Measurements from ENCODE around the gene SPEN.
A peak's percentile ranks its signal among the peaks of the same experiment; 100 is the strongest.
"Not testable (repeated sequence)": the region's sequence is repeated elsewhere in the genome, so short reads cannot be mapped to it uniquely, and the experiment has no call there.

The SPEN gene

DNA sequence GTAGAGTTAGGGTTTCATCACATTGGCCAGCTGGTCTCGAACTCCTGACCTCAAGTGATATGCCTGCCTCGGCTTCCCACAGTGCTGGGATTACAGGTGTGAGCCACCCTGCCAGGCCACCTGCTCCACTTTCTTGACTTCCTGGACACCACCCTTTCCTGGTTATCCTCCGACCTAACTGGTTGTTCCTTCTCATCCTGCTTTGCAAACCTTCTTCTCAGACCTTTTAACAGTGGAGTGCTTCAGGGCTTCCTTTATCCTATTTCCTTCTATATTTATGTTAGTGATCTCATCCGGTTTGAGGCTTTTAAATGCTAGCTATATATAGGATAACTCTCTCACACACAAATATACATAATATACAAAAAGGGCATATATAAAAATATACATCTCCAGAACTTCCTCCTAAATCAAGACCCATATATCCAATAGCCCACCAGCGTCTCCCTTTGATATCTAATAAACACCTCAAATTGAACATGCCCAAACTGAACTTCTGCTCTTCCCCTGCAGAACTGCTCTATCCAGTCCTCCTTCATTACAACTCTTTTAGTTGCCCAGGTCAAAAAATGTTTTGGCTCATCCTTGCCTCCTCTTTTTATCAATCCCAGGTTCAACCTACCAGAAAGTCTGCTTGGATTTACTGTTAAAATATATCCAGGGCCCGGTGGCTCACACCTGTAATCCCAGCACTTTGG is 20.5 kb upstream of the SPEN start:
- Mint-ChIP-seq H3K27ac (no peak overlapping the region), H3K4me1 (ENCODE audit: low read depth) (peaks cover 16% of the 10 kb centered on the region), H3K36me3 (ENCODE audit: low read depth) (peaks cover 4% of the 10 kb centered on the region), H3K27me3 (ENCODE audit: low read depth) (no peaks in the 10 kb centered on the region), H3K9me3 (no peaks in the 10 kb centered on the region), H3K4me3 (no peak overlapping the region)
- no peak for DNase-seq (ENCODE audit: low spot score)

DNA sequence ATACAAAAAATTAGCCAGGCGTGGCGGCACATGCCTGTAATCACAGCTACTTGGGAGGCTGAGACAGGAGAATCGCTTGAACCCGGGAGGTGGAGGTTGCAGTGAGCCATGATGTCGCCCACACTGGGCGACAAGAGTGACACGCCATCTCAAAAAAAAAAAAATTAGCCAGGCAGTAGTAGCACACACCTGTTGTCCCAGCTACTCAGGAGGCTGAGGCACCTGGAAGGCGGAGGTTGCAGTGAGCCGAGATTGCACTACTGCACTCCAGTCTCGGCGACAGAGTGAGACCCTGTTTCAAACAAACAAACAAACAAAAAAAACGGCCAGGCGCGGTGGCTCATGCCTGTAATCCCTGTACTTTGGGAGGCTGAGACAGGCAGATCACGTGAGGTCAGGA is 19.9 kb upstream of the SPEN start:
- H3K4me3 Mint-ChIP-seq, H3K9me3 Mint-ChIP-seq, H3K27ac Mint-ChIP-seq: not testable (repeated sequence)

DNA sequence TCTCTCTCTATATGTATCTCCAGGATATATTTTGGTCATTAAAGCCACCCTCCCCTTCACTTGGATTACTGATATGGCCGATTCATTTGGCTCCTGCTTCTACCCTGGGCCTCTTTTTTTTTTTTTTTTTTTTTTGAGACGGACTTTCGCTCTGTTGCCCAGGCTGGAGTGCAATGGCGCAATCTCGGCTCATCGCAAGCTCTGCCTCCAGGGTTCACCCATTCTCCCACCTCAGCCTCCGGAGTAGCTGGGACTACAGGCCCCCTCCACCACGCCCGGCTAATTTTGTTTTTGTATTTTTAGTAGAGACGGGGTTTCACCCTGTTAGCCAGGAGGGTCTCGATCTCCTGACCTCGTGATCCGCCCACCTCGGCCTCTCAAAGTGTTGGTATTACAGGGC is 18.6 kb upstream of the SPEN start:
- H3K4me3 Mint-ChIP-seq; H3K27me3 Mint-ChIP-seq (ENCODE audit: low read depth); H3K27ac Mint-ChIP-seq; H3K9me3 Mint-ChIP-seq; DNase-seq (ENCODE audit: low spot score); H3K36me3 Mint-ChIP-seq (ENCODE audit: low read depth): not testable (repeated sequence)
- H3K4me1 Mint-ChIP-seq (ENCODE audit: low read depth) = peaks cover 20% of the 10 kb centered on the region

More for the DNA sequence above, 19.9 kb upstream of the SPEN start:
- H3K27me3 Mint-ChIP-seq (ENCODE audit: low read depth); H3K36me3 Mint-ChIP-seq (ENCODE audit: low read depth); DNase-seq (ENCODE audit: low spot score): not testable (repeated sequence)
- H3K4me1 Mint-ChIP-seq (ENCODE audit: low read depth) = peaks cover 16% of the 10 kb centered on the region

DNA sequence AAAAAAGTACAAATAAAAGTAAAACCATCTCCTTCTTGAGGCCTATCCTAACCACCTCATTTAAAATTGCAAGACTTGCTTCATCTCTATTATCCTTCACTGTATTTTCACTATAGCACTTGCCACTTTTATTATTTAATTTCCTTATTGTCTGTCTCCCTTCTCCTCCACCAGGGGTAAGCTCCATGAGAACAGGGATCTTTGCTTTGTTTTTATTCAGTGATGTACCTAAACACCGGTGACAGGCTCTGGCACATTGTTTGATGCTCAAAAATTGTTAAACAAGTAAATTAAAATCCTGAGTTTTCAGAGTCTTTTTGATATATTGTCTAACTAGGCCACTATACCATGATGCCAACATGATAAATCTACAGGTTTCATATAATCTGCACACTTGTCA is 17.2 kb upstream of the SPEN start:
- Mint-ChIP-seq H3K27me3 (ENCODE audit: low read depth) (no peaks in the 10 kb centered on the region), H3K36me3 (ENCODE audit: low read depth) (peaks cover 13% of the 10 kb centered on the region), H3K27ac (peak overlapping the region; percentile 3), H3K4me1 (ENCODE audit: low read depth) (peaks cover 20% of the 10 kb centered on the region), H3K9me3 (no peaks in the 10 kb centered on the region), H3K4me3 (no peak overlapping the region)
- DNase-seq (ENCODE audit: low spot score) = no peak

DNA sequence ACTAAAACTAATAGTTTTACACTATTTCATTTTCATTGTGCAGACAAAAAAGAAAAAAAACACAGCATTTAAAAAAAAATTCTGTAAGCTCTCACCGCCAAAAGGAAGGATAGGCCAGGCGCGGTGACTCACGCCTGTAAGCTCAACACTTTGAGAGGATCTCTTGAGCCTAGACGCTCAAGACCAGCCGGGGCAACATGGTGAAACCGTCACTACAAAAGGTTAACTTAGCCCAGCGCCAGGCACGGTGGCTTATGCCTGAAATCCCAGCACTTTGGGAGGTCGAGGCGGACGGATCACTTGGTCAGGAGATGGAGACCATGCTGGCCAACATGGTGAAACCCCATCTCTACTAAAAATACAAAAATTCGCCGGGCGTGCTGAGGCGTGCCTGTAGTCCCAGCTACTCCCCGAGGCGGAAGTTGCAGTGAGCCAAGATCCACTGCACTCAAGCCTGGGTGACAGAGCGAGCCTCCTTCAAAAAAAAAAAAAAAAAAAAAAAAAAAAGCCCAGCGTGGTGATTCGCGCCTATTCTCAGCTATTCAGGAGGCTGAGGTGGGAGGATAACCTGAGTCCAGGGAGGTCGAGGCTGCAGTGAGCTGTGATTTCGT is 14.3 kb upstream of the SPEN start:
- H3K36me3 Mint-ChIP-seq (ENCODE audit: low read depth) = peaks cover 18% of the 10 kb centered on the region
- H3K9me3 Mint-ChIP-seq = no peaks in the 10 kb centered on the region
- peak overlapping the region; percentile 96 for H3K4me3 Mint-ChIP-seq
- peak; percentile 49 for DNase-seq (ENCODE audit: low spot score)
- peak overlapping the region; percentile 98 for H3K27ac Mint-ChIP-seq
- peaks cover 2% of the 10 kb centered on the region for H3K27me3 Mint-ChIP-seq (ENCODE audit: low read depth)
- H3K4me1 Mint-ChIP-seq (ENCODE audit: low read depth) = peaks cover 32% of the 10 kb centered on the region

DNA sequence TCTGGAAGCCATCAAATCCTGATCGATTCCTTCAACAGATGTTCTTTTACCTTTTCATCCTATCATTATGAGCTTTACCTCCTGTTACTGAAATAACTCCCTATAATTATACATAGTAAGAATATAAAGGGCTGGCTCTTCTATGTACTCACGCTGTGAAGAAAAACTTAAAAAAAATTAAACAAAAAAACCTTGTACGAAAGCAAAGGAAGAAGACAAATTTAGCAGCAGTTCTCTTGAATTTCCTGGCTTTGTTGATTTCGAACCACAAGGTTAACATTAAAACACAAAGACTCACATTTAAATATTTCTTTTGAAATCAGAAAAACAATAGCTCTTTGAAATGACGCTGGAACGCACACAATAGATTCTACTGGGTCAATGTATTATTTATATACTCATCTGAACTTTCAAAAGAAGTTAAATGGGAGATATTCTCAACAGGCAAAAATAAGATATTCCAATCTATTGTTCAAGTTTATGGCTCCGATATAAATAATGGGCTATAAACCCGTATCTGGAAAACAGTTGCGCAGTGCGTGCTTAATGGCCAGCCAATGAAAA is 13.6 kb upstream of the SPEN start:
- DNase-seq (ENCODE audit: low spot score) = no peak
- peak overlapping the region; percentile 98 for H3K27ac Mint-ChIP-seq
- peaks cover 18% of the 10 kb centered on the region for H3K36me3 Mint-ChIP-seq (ENCODE audit: low read depth)
- H3K27me3 Mint-ChIP-seq (ENCODE audit: low read depth) = peaks cover 2% of the 10 kb centered on the region
- H3K4me1 Mint-ChIP-seq (ENCODE audit: low read depth) = peaks cover 32% of the 10 kb centered on the region
- peak overlapping the region; percentile 96 for H3K4me3 Mint-ChIP-seq
- no peaks in the 10 kb centered on the region for H3K9me3 Mint-ChIP-seq

DNA sequence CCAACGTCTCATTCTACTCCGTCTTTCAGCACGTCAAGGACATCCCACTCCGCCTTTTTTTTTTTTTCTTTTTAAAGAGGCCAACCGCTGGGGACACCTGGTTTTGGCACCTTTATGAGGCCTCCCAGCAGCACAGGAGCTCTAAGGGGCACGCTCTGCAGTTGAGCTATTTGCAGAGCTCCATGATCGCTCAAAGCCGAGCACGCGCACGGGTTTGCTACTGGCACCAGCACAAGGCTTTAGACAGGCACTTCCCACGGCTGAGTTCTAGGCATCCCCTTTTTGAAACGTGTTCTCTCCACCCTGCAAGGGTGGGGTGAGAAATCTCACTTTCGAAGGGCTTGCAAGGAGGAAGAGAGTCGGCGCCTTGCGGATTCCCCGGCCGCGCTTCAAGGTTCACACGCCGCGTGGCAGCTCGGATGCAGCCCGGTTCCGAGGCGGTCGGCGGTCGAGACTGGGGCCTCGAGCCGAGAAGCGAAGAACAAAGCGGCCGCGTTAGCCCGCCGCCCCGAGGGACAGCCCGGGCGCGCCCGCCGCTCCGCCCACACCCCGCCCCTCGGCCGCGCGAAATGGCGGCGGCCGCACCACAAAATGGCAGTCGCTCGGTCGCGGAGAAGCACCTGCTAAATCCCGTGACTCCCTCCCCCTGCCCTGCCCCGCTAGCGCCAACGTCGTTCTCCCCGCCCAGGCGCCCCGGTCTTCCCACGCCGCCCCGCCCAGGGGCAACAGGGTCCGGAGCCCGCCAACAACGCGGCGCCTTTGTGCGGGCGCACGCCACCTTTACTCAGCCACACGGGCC is 12.9 kb upstream of the SPEN start:
- H3K4me1 Mint-ChIP-seq (ENCODE audit: low read depth) = peaks cover 31% of the 10 kb centered on the region
- peaks cover 2% of the 10 kb centered on the region for H3K27me3 Mint-ChIP-seq (ENCODE audit: low read depth)
- H3K4me3 Mint-ChIP-seq = peak overlapping the region; percentile 96
- DNase-seq (ENCODE audit: low spot score) = peak; percentile 90
- H3K27ac Mint-ChIP-seq = peak overlapping the region; percentile 98
- no peaks in the 10 kb centered on the region for H3K9me3 Mint-ChIP-seq
- peaks cover 18% of the 10 kb centered on the region for H3K36me3 Mint-ChIP-seq (ENCODE audit: low read depth)

DNA sequence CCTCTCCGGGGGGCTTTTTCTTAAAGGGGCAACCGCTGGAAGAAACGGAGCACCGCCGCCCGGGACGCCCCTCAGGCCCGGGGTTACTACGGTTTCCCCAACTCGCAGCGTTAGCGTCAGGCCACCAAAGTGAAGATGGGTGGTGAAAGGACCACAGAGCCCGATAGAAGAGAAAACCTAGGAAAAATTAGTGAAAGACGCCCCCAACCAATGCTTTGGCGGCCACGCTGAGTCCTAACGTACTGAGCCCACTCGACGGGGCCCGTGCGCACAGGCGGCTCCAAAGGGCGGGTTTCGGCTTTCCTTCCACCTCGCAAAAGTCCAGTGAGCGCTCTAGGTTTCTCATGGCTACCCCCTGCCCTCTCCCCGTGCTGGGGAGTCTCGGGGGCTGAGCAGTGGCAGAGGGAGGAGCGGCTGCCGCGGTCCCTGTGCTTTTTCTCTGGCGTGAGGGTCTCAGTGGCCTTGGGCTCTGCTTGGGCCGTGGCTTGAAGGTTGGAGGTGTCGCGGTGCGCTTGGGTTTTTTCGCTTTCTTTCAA is 12.2 kb upstream of the SPEN start:
- no peak for DNase-seq (ENCODE audit: low spot score)
- H3K4me3 Mint-ChIP-seq = peak overlapping the region; percentile 96
- peaks cover 18% of the 10 kb centered on the region for H3K36me3 Mint-ChIP-seq (ENCODE audit: low read depth)
- H3K27me3 Mint-ChIP-seq (ENCODE audit: low read depth) = peaks cover 2% of the 10 kb centered on the region
- peak overlapping the region; percentile 98 for H3K27ac Mint-ChIP-seq
- peaks cover 24% of the 10 kb centered on the region for H3K4me1 Mint-ChIP-seq (ENCODE audit: low read depth)
- H3K9me3 Mint-ChIP-seq = no peaks in the 10 kb centered on the region

DNA sequence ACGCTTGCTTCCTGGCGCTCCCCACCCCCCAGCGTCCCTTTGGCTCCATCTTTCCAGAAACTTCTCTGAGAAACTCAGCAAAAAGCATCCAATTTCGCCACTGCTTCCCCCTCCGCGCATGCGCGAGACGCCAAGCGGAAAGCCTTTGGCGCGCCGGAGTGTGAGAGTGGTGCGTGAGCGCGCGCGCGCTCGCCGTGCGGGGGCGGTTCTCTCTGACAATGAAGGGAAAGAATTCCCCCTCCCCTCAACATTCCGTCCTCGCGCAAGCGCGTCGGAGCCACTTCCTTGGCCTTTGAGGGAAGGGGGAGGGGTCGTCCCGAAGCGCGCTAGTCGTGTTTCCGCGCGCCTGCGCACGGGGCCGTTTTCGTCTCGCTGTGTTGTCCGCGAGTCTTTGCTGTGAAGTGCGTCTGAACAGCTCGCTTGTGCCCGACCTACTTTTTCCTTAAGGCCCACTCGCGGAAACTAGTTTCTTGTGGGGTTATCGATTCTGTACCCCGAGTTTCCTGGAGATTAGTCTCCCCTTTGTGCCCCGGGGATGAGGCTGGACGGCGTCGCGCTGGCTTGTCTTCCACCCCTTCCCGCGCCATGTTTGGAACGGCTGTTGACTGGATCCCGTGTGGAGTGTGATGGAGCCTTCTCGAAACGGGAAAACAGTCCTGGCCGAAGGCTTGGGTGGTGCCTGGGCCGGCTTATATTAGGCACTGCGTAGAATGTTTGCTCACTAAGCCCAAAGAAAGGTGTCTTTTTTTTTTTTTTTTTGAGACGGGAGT is 11.6 kb upstream of the SPEN start:
- peaks cover 18% of the 10 kb centered on the region for H3K36me3 Mint-ChIP-seq (ENCODE audit: low read depth)
- peaks cover 2% of the 10 kb centered on the region for H3K27me3 Mint-ChIP-seq (ENCODE audit: low read depth)

DNA sequence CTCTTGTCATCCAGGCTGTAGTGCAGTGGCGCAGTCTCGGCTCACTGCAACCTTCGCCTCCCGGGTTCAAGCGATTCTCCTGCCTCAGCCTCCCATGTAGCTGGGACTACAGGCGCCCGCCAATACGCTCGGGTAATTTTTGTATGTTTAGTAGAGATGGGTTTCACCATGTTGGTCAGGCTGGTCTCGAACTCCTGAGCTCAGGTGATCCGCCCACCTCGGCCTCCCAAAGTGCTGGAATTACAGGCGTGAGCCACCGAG is 11.1 kb upstream of the SPEN start:
- Mint-ChIP-seq H3K36me3 (ENCODE audit: low read depth) (peaks cover 18% of the 10 kb centered on the region), H3K27ac (peak overlapping the region; percentile 98), H3K4me3 (peak overlapping the region; percentile 96), H3K4me1 (ENCODE audit: low read depth) (peaks cover 22% of the 10 kb centered on the region)
- DNase-seq (ENCODE audit: low spot score); H3K9me3 Mint-ChIP-seq; H3K27me3 Mint-ChIP-seq (ENCODE audit: low read depth): not testable (repeated sequence)

More for the DNA sequence above, 11.6 kb upstream of the SPEN start:
- peak; percentile 99 for DNase-seq (ENCODE audit: low spot score)
- peak overlapping the region; percentile 98 for H3K27ac Mint-ChIP-seq
- no peaks in the 10 kb centered on the region for H3K9me3 Mint-ChIP-seq
- H3K4me3 Mint-ChIP-seq = peak overlapping the region; percentile 96
- H3K4me1 Mint-ChIP-seq (ENCODE audit: low read depth) = peaks cover 22% of the 10 kb centered on the region

DNA sequence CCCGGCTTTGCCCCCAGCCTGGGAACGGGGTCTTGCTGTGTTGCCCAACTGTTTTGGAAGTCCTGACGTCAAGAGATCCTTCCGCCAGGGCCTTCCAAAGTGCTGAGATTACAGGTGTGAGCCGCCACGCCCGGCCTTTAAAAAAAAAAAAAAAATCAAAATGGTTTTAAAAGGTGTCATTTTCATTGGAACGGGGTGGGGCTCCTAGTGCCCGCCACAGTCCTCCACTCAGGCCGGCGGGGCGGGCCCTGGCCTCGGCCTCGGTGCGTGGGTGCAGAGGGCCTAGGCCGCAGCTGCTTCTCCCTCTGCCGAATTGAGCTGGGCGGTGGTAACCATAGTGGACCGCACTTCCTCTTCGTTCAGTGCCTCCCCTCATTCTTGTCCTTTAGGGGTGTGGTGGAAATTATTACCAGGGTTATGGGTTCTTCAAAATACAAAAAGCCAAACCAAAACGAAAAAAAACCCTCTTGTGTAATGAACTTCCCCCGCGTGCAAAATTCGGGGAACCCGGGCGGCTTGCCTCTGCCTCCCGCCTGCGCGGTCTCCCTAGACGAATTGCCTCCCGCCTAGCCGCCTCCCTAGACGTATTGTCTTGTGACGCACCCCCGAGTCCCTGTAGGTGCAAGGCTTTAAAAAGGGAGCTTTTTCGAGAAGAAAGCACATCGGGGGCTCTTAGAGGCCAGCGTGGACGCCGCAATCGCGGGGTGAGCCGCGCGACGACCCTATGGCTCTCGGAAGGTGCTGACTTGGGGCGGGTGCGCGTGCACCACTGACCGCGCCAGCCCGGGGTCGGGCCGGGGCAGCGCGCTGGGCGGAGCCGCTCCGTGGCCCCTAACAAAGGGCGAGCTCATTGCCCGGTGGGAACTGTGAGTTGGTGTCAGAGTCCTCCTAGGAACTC is 10.5 kb upstream of the SPEN start:
- H3K4me1 Mint-ChIP-seq (ENCODE audit: low read depth) = peaks cover 18% of the 10 kb centered on the region
- H3K27me3 Mint-ChIP-seq (ENCODE audit: low read depth) = peaks cover 2% of the 10 kb centered on the region
- peaks cover 13% of the 10 kb centered on the region for H3K36me3 Mint-ChIP-seq (ENCODE audit: low read depth)
- DNase-seq (ENCODE audit: low spot score) = peak; percentile 58
- peak overlapping the region; percentile 75 for H3K27ac Mint-ChIP-seq
- no peaks in the 10 kb centered on the region for H3K9me3 Mint-ChIP-seq
- peak overlapping the region; percentile 96 for H3K4me3 Mint-ChIP-seq

DNA sequence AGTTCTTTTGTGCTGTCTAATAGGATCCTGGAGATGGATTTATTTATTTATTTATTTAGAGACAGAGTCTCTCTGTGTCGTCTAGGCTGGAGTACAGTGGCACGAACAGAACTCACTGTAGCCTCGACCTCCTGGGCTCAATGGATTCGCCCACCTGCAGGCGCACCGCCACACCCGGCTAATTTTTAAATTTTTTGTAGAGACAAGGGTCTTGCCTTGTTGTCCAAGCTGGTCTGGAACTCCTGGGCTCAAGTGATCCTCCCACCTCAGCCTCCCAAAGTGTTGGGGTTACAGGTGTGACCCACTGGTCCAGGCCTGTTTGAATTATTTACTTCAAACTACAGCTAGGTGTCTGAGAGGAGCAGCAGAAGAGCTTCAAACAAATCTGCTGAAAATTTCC is 9.6 kb upstream of the SPEN start:
- Mint-ChIP-seq H3K4me1 (ENCODE audit: low read depth) (peaks cover 18% of the 10 kb centered on the region), H3K4me3 (no peak overlapping the region), H3K36me3 (ENCODE audit: low read depth) (peaks cover 13% of the 10 kb centered on the region), H3K27me3 (ENCODE audit: low read depth) (peaks cover 2% of the 10 kb centered on the region), H3K27ac (no peak overlapping the region), H3K9me3 (no peaks in the 10 kb centered on the region)
- no peak for DNase-seq (ENCODE audit: low spot score)

DNA sequence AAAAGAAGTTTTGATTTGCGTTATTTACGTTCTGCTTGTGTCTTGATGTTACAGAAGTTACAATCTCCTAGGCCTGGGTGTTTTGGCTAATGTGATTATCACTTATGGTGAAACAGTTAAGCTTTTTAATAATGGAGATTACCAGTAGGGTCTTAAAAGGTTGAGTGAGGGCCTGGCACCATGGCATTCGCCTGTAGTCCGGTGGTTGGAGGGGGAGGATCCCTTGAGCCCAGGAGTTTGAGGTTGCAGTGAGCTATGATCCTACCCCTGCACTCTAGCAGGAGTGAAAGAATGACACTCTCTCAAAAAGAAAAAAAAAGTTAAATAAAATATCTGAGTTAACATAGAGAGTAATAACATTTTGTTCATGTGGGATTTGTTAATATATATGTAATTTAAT is 8.8 kb upstream of the SPEN start:
- H3K9me3 Mint-ChIP-seq = no peaks in the 10 kb centered on the region
- H3K27me3 Mint-ChIP-seq (ENCODE audit: low read depth) = peaks cover 2% of the 10 kb centered on the region
- no peak overlapping the region for H3K27ac Mint-ChIP-seq
- H3K4me3 Mint-ChIP-seq = no peak overlapping the region
- no peak for DNase-seq (ENCODE audit: low spot score)
- H3K36me3 Mint-ChIP-seq (ENCODE audit: low read depth) = peaks cover 10% of the 10 kb centered on the region
- H3K4me1 Mint-ChIP-seq (ENCODE audit: low read depth) = peaks cover 14% of the 10 kb centered on the region

Measured in T-helper 2 cell treated with Interferon-gamma antibody and Interleukin-4, amounts not matched to agents 5 μg/mL and 100 μg/mL, for 36 hours (primary cell).